Mesothelial cell of epicardium (in vitro differentiated cells): ENCODE results near the gene SYMPK. TPM values are rescaled to one million over a fixed set of nuclear protein-coding genes. Genes with fewer than 3 reads are reported as not detected.
"Not testable (repeated sequence)": the region's sequence is repeated elsewhere in the genome, so short reads cannot be mapped to it uniquely, and the experiment has no call there.

Experiments
- DNase-seq, 2 experiments: peaks; one replicate each; pipeline ENCODE4 v3.0.0; 2021; ENCODE audit warnings: low spot score in 2 of 2; ENCODE audit not compliant: unreplicated experiment in 2 of 2
- H3K27ac Mint-ChIP-seq: 2 replicates; pipeline ENCODE4 v1.8.0; 2021; ENCODE audit warnings: mixed read lengths
- H3K27me3 Mint-ChIP-seq: 2 replicates; pipeline ENCODE4 v1.8.0; 2021; ENCODE audit warnings: low read depth, mixed read lengths
- H3K36me3 Mint-ChIP-seq: 2 replicates; pipeline ENCODE4 v1.8.0; 2021; ENCODE audit warnings: mixed read lengths
- H3K4me1 Mint-ChIP-seq: 2 replicates; pipeline ENCODE4 v1.8.0; 2021; ENCODE audit warnings: mixed read lengths
- H3K4me3 Mint-ChIP-seq: 2 replicates; pipeline ENCODE4 v1.8.0; 2021; ENCODE audit warnings: mild to moderate bottlenecking, moderate library complexity, mixed read lengths
- H3K9me3 Mint-ChIP-seq: 2 replicates; pipeline ENCODE4 v1.8.0; 2021; ENCODE audit warnings: mixed read lengths
- total RNA-seq: library from RNA; stranded (reverse); gene quantifications from 3 replicates; pipeline ENCODE4 v1.2.1, GENCODE V29; 2021
- TF ChIP-seq, protein P1 (sequence below): fragments of 200-600 bp; sonication (generic); IDR thresholded peaks from one replicate; pipeline ENCODE4 v1.5.0; 2021; ENCODE audit warnings: antibody characterized with exemption; ENCODE audit not compliant: unreplicated experiment

Gene SYMPK
- total RNA-seq, 1 donor from 2014 or later = 92.6 TPM

DNA sequence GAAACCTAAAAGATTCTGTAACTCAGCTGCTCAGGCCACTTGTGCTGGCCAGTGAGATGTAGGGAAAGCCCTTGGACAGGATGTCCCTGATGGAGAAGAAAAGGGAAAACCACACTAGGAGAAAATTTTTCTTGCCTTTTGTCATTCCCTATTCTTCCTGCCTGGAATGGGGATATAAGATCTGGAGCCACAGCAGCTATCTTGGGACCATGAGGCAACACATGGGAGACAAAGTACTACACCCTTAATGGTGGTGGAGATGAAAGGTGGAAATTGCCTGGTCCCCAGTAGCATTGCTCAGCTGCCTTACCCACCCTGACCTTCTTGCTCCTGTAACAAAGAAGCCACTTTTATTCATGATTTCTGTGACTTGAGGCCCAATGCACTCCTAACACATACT is 57.2 kb downstream of the SYMPK start:
- Mint-ChIP-seq H3K4me3 (no peak overlapping the region), H3K9me3 (no peaks in the 10 kb centered on the region), H3K4me1 (peaks cover 4% of the 10 kb centered on the region), H3K36me3 (no peaks in the 10 kb centered on the region), H3K27ac (no peak overlapping the region), H3K27me3 (no peaks in the 10 kb centered on the region)
- no peak for DNase-seq
- TF ChIP-seq, protein P1, sequence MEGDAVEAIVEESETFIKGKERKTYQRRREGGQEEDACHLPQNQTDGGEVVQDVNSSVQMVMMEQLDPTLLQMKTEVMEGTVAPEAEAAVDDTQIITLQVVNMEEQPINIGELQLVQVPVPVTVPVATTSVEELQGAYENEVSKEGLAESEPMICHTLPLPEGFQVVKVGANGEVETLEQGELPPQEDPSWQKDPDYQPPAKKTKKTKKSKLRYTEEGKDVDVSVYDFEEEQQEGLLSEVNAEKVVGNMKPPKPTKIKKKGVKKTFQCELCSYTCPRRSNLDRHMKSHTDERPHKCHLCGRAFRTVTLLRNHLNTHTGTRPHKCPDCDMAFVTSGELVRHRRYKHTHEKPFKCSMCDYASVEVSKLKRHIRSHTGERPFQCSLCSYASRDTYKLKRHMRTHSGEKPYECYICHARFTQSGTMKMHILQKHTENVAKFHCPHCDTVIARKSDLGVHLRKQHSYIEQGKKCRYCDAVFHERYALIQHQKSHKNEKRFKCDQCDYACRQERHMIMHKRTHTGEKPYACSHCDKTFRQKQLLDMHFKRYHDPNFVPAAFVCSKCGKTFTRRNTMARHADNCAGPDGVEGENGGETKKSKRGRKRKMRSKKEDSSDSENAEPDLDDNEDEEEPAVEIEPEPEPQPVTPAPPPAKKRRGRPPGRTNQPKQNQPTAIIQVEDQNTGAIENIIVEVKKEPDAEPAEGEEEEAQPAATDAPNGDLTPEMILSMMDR = no peak

GRCh38 chr19:45804959-45805230 is 58.1 kb downstream of the SYMPK start:
- no peaks in the 10 kb centered on the region for H3K36me3 Mint-ChIP-seq

GRCh38 chr19:45804140-45804958 is 58.6 kb downstream of the SYMPK start:
- TF ChIP-seq, protein P1 = no peak
- Mint-ChIP-seq H3K4me3 (no peak overlapping the region), H3K36me3 (no peaks in the 10 kb centered on the region), H3K27me3 (no peaks in the 10 kb centered on the region), H3K4me1 (peaks cover under 1% of the 10 kb centered on the region), H3K9me3 (no peaks in the 10 kb centered on the region), H3K27ac (no peak overlapping the region)
- no peak for DNase-seq

More at GRCh38 chr19:45804959-45805230, 58.1 kb downstream of the SYMPK start:
- H3K4me3 Mint-ChIP-seq = no peak overlapping the region
- no peak for DNase-seq
- TF ChIP-seq, protein P1 = no peak
- H3K4me1 Mint-ChIP-seq = peaks cover 4% of the 10 kb centered on the region
- H3K27me3 Mint-ChIP-seq = no peaks in the 10 kb centered on the region
- H3K9me3 Mint-ChIP-seq = no peaks in the 10 kb centered on the region
- no peak overlapping the region for H3K27ac Mint-ChIP-seq

DNA sequence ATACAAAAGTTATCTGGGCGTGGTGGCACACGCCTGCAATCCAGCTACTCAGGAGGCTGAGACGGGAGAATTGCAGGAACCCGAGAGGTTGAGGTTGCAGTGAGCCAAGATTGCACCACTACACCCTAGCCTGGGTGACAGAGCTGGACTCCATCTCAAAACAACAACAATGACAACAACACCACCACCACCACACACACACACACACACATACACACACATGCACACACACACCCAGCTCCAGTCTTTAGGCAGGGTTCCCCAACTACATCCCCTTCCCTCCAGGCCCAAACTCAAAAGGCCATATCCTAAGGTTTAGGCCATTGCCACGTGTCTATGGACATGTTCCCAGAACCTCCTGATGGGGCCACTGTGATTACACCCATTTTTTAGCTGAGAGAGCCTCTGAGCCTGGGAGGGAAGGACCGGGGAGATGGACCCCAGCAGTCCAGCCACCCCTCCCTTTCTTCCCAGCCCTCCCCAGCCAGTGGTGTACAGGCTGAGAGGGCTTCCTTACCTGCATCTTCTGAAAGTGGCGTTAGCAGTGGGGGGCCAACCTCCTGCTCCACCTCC is 61.3 kb downstream of the SYMPK start:
- TF ChIP-seq, protein P1 = no peak
- Mint-ChIP-seq H3K27ac (no peak overlapping the region), H3K4me1 (peaks cover 6% of the 10 kb centered on the region), H3K4me3 (no peak overlapping the region), H3K27me3 (no peaks in the 10 kb centered on the region), H3K9me3 (no peaks in the 10 kb centered on the region), H3K36me3 (no peaks in the 10 kb centered on the region)
- no peak for DNase-seq

DNA sequence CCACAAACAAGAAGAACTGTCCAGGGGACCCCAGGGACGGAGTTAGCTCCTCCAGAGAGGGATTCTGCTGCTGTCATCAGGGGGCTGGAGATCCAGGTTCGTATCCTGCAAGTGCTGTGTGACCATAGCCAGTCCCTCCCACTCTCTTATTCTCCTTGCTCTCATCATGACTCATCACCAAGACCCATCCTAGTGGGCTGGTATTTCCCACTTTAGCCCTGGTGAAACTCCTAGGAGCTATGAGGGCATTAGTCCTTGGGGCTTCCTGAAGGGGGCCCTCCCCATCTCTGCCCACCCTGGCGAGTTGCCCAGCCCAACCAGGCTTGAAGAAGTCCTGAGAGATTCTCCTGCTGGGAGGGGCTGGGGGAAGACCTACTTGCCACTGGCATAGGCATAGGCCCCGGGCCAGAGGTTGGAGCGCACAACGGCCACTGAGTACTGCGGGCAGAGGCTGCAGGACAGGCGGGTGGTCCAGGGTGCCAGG is 62.8 kb downstream of the SYMPK start:
- Mint-ChIP-seq H3K27me3 (no peaks in the 10 kb centered on the region), H3K4me1 (peaks cover 6% of the 10 kb centered on the region), H3K27ac (no peak overlapping the region), H3K9me3 (no peaks in the 10 kb centered on the region), H3K36me3 (no peaks in the 10 kb centered on the region), H3K4me3 (no peak overlapping the region)
- DNase-seq = no peak
- TF ChIP-seq, protein P1 = no peak

DNA sequence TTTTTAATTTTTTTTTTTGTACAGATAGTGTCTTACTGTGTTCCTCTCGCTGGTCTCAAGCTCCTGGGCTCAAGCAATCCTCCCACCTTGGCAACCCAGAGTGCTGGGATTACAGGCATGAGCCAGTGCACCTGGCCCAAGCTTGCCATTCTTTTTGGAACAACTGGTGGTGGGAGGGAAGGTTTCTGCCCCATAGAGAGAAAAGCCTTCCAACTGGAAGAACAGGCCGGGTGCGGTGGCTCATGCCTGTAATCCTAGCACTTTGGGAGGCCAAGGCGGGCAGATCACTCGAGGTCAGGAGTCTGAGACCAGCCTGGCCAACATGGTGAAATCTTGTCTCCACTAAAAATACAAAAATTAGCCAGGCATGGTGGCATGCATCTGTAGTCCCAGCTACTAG is 63.4 kb downstream of the SYMPK start:
- not testable (repeated sequence) for H3K27ac Mint-ChIP-seq, H3K9me3 Mint-ChIP-seq, H3K27me3 Mint-ChIP-seq, H3K4me1 Mint-ChIP-seq, DNase-seq, H3K36me3 Mint-ChIP-seq, H3K4me3 Mint-ChIP-seq
